Tibial nerve (tissue), 4 donors: ENCODE results near the gene GCFC2. TPM values are rescaled to one million over a fixed set of nuclear protein-coding genes. Genes with fewer than 3 reads are reported as not detected.

Experiments
- DNase-seq, 2 donors: peaks; one replicate each; pipeline ENCODE4 v3.0.0-alpha.2; 2019; ENCODE audit warnings: low spot score in 2 of 2
- H3K27ac ChIP-seq, 4 donors: fragments of 200-600 bp; sonication (generic) in 3 of 4; one replicate each; pipeline ENCODE4 v1.5.1; 2017 to 2019; ENCODE audit warnings: mild to moderate bottlenecking in 1 of 4
- H3K27me3 ChIP-seq, 2 donors: fragments of 200-600 bp; sonication (generic) in 1 of 2; one replicate each; pipeline versions ENCODE4 v1.5.1 to v1.6.0; 2017 to 2019
- H3K36me3 ChIP-seq, 3 donors: fragments of 200-600 bp; sonication (generic); one replicate each; pipeline ENCODE4 v1.5.1; 2018 to 2019
- H3K4me1 ChIP-seq, 4 donors: fragments of 200-600 bp; sonication (generic) in 3 of 4; one replicate each; pipeline ENCODE4 v1.5.1; 2017 to 2019
- H3K4me3 ChIP-seq, 4 donors: fragments of 200-600 bp; sonication (generic) in 3 of 4; one replicate each; pipeline ENCODE4 v1.5.1; 2017 to 2019; ENCODE audit warnings: mild to moderate bottlenecking in 1 of 4, moderate library complexity in 1 of 4
- H3K9me3 ChIP-seq, 4 donors: fragments of 200-600 bp; sonication (generic) in 3 of 4; one replicate each; pipeline ENCODE4 v1.5.1; 2017 to 2019
- EP300 ChIP-seq, 2 donors: sonication (generic); formaldehyde crosslinking; IDR thresholded peaks; one replicate each; pipeline ENCODE4 v1.6.1; 2017; ENCODE audit warnings: antibody characterized with exemption in 2 of 2, mild to moderate bottlenecking in 1 of 2
- POLR2A ChIP-seq, 2 donors: fragments of 450-650 bp; IDR thresholded peaks; one replicate each; pipeline ENCODE4 v1.6.1; 2017; ENCODE audit warnings: antibody characterized with exemption in 2 of 2, mild to moderate bottlenecking in 2 of 2, moderate library complexity in 2 of 2
- WGBS, 2 donors: methylation state at CpG; one replicate each; pipeline ENCODE4 v1.1.5; 2018; 5-methylcytosine and 5-hydroxymethylcytosine counted together
- total RNA-seq, 4 donors: library from RNA; depleted of rRNA; stranded (reverse); fragments of >200 nt; gene quantifications; one replicate each; pipeline ENCODE4 v1.1.0, GENCODE V29; 2016
- TF ChIP-seq, protein P1 (sequence below), 5 experiments: fragments of 200-600 bp in 3 of 5; fragments of 450-650 bp in 2 of 5; sonication (generic) in 3 of 5; IDR thresholded peaks; one replicate each; pipeline ENCODE4 v1.5.1; 2016 to 2019; ENCODE audit warnings: antibody characterized with exemption in 5 of 5, mild to moderate bottlenecking in 3 of 5, moderate library complexity in 2 of 5

Gene GCFC2
- total RNA-seq, 4 donors from 2014 or later = 30.6 to 75.6 (median 45.3) TPM

DNA sequence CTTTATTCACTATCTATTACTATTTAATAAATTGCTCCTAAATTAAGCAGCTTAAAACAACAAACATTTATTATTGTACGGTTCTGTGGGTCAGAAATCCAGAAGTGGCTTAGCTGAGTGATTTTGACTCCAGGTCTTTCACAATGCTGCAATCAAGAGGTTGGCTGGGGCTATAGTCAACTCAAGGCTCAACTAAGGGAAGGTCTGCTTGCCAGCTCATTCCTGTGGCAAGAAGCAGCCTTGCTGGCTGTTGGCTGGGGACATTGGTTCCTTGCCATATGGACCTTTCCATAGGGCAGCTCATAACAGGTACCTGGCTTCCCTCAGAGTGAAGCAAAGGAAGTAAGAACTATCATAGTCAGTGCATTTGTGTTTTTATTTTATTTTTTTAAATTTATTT, 69.1 kb downstream of the GCFC2 start:
- H3K27ac ChIP-seq = peak overlapping the region in 2 of 4 donors; percentile 58 to 73
- no peaks in the 10 kb centered on the region for H3K9me3 ChIP-seq
- TF ChIP-seq, protein P1, sequence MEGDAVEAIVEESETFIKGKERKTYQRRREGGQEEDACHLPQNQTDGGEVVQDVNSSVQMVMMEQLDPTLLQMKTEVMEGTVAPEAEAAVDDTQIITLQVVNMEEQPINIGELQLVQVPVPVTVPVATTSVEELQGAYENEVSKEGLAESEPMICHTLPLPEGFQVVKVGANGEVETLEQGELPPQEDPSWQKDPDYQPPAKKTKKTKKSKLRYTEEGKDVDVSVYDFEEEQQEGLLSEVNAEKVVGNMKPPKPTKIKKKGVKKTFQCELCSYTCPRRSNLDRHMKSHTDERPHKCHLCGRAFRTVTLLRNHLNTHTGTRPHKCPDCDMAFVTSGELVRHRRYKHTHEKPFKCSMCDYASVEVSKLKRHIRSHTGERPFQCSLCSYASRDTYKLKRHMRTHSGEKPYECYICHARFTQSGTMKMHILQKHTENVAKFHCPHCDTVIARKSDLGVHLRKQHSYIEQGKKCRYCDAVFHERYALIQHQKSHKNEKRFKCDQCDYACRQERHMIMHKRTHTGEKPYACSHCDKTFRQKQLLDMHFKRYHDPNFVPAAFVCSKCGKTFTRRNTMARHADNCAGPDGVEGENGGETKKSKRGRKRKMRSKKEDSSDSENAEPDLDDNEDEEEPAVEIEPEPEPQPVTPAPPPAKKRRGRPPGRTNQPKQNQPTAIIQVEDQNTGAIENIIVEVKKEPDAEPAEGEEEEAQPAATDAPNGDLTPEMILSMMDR (IDR thresholded peaks at IDR 0.05) = no peak
- TF ChIP-seq POLR2A (IDR thresholded peaks at IDR 0.05) = no peak
- peak in 1 of 2 donors; percentile 20 for TF ChIP-seq EP300 (IDR thresholded peaks at IDR 0.05)
- H3K4me3 ChIP-seq = no peak overlapping the region
- 61 to 79% methylated on average over 1 of the region's 1 CpG for WGBS, 2 donors
- H3K4me1 ChIP-seq = peaks cover 0 to 23% (median 5%) of the 10 kb centered on the region in 4 donors
- peak in 1 of 2 donors; percentile 29 for DNase-seq
- no peaks in the 10 kb centered on the region for H3K27me3 ChIP-seq
- no peaks in the 10 kb centered on the region for H3K36me3 ChIP-seq

DNA sequence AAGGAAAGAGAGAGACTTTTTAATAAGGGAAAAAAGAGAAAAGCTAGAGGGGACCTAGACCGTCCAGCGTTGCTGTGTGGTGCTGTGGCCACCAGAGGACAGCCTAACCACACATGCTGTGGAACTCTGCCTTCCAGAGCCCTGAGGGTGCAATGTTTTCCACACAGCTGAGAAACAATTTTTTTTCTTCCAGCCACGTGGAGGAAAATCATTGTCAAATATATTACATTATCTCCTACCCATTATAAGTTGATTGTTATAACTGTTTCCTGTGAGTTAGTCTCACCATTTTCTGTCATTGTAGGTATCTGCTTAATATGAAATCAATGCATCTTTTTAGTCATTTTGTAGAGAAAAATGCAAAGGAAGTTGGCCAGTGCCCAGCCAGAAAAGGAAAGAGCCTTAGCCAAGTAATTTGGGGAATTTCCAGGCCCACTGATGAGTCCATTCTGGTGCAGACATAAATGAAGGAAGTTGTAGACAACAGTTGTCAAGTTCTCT, 70.0 kb downstream of the GCFC2 start:
- H3K36me3 ChIP-seq = no peaks in the 10 kb centered on the region
- H3K27me3 ChIP-seq = no peaks in the 10 kb centered on the region
- no peak for TF ChIP-seq POLR2A (IDR thresholded peaks at IDR 0.05)
- peak in 1 of 2 donors; percentile 40 for TF ChIP-seq EP300 (IDR thresholded peaks at IDR 0.05)
- TF ChIP-seq, protein P1 (IDR thresholded peaks at IDR 0.05) = peak; percentile 79 to 99 (median 95)
- 0 to 1% methylated on average over 3 of the region's 3 CpGs for WGBS, 2 donors
- H3K4me3 ChIP-seq = no peak overlapping the region
- no peaks in the 10 kb centered on the region for H3K9me3 ChIP-seq
- peak; percentile 33 to 63 for DNase-seq
- H3K27ac ChIP-seq = peak overlapping the region in 2 of 4 donors; percentile 58 to 73
- H3K4me1 ChIP-seq = peaks cover 0 to 16% (median 5%) of the 10 kb centered on the region in 4 donors

DNA sequence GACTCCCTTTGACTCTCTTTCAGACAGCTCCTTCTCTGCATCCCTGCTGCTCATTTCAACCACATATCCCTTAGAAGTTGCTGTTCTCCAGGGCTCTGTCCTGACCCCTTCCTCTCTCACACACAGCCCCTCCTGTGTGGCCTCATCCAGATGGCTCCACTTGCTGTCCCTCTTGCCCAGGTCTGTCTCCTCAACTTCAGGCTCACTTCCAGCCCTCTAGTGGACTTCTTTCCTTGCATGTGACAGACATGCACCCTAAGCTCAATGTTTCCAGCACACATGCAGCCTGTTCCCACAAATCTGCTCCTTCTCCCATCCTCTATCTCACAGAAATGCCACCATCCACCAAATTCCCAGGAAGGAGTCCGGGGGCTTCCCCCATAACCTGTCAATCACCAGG, 73.1 kb downstream of the GCFC2 start:
- no peaks in the 10 kb centered on the region for H3K27me3 ChIP-seq
- H3K36me3 ChIP-seq = no peaks in the 10 kb centered on the region
- H3K27ac ChIP-seq = no peak overlapping the region
- H3K4me3 ChIP-seq = no peak overlapping the region
- peaks cover 0 to 16% (median 7%) of the 10 kb centered on the region in 4 donors for H3K4me1 ChIP-seq
- 70 to 80% methylated on average over 1 of the region's 1 CpG for WGBS, 2 donors
- no peaks in the 10 kb centered on the region for H3K9me3 ChIP-seq
- DNase-seq = no peak
- TF ChIP-seq POLR2A (IDR thresholded peaks at IDR 0.05) = no peak
- TF ChIP-seq, protein P1 (IDR thresholded peaks at IDR 0.05) = no peak
- no peak for TF ChIP-seq EP300 (IDR thresholded peaks at IDR 0.05)

DNA sequence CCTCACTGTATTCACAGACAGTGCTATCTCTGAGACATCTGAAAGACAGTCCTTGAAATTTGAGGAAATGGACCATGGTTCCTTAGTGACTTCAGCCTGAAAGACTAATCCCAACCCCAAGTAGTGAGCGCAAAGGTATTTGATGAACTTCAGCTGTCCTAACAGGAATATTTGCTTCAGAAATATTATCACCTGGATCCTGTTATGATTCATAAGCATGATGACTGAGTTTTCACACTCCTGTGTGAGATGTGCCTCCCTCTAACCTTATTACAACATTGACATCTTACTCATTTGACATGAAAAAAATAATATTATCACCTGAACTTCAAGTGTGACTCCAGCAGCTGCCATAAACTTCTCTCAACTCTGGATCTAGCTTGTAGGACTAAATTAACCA, 75.8 kb downstream of the GCFC2 start:
- Histone ChIP-seq H3K27me3 (no peaks in the 10 kb centered on the region), H3K4me3 (no peak overlapping the region), H3K36me3 (no peaks in the 10 kb centered on the region), H3K9me3 (no peaks in the 10 kb centered on the region), H3K4me1 (peaks cover 0 to 10% (median 3%) of the 10 kb centered on the region in 4 donors), H3K27ac (no peak overlapping the region)
- WGBS, 2 donors = 52 to 100% methylated on average over 1 of the region's 1 CpG
- no peak for DNase-seq
- TF ChIP-seq EP300 (IDR thresholded peaks at IDR 0.05) (no peak), POLR2A (IDR thresholded peaks at IDR 0.05) (no peak)
- TF ChIP-seq, protein P1 (IDR thresholded peaks at IDR 0.05) = no peak

DNA sequence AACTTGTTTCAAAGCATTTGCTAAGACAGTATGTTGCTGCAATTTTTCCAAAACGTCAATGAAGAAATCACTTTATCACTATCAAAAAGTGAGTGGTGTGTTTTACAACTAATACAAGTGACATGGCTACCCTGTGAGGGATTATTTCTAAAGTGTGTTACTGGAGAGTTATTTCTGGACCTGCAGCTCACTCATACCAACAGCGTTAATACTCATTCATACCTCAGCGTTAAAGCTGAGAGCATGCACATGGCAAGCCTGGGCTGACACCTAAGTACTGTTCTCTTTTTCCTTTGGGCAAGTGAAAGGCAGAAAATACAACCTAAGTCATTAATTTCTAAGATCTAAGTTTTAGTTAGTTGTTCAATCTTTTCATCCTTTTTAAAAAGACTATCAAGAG, 77.1 kb downstream of the GCFC2 start:
- Histone ChIP-seq H3K4me3 (no peak overlapping the region), H3K36me3 (no peaks in the 10 kb centered on the region), H3K27me3 (no peaks in the 10 kb centered on the region), H3K9me3 (no peaks in the 10 kb centered on the region), H3K27ac (no peak overlapping the region), H3K4me1 (peaks cover 0 to 10% (median 3%) of the 10 kb centered on the region in 4 donors)
- TF ChIP-seq POLR2A (IDR thresholded peaks at IDR 0.05) = no peak
- TF ChIP-seq, protein P1 (IDR thresholded peaks at IDR 0.05) = no peak
- no peak for TF ChIP-seq EP300 (IDR thresholded peaks at IDR 0.05)
- WGBS, 2 donors = 64 to 75% methylated on average over 3 of the region's 3 CpGs
- no peak for DNase-seq
